H1 (cell line): ENCODE results near the gene SARNP. TPM values are rescaled to one million over a fixed set of nuclear protein-coding genes. Genes with fewer than 3 reads are reported as not detected.

Experiments
- CTCF ChIA-PET: fragments of 300-600 bp; sonication (Branson Sonifier 250); formaldehyde crosslinking; loops from one replicate; lab custom pipeline; 2021; ENCODE audit not compliant: partially characterized antibody; lab: Charles Lee
- POLR2A ChIA-PET: fragments of 300-600 bp; sonication (Branson Sonifier 250); formaldehyde crosslinking; loops from one replicate; lab custom pipeline; 2021; ENCODE audit warnings: inconsistent platforms; ENCODE audit not compliant: partially characterized antibody; lab: Charles Lee
- DNase-seq, 2 experiments: peaks; one replicate each; pipeline versions ENCODE4 v3.0.0 to v3.0.0-alpha.2; 2010 to 2022; ENCODE audit warnings: low spot score in 2 of 2, low read depth in 1 of 2, mixed read lengths in 1 of 2
- FAIRE-seq: peaks from 2 replicates; lab custom pipeline; 2011; peaks lifted over from hg19 to GRCh38; lab: Jason Lieb, UNC
- H2AFZ ChIP-seq: 2 replicates; pipeline ENCODE4 v1.8.1; 2012; ENCODE audit warnings: low read length, inconsistent platforms
- H2AK5ac ChIP-seq: 2 replicates; pipeline ENCODE4 v1.6.1; 2013; ENCODE audit warnings: low read depth, low read length
- H2BK120ac ChIP-seq: replicated peaks from 2 replicates; pipeline ENCODE3; 2013; ENCODE audit warnings: low read depth, low read length, inconsistent platforms
- H2BK12ac ChIP-seq: 2 replicates; pipeline ENCODE4 v1.6.1; 2013; ENCODE audit warnings: low read depth, low read length
- H2BK15ac ChIP-seq: 2 replicates; pipeline ENCODE4 v1.6.1; 2013; ENCODE audit warnings: low read length
- H2BK20ac ChIP-seq: 2 replicates; pipeline ENCODE4 v1.6.1; 2013; ENCODE audit warnings: low read length
- H2BK5ac ChIP-seq: 2 replicates; pipeline ENCODE4 v1.6.1; 2013; ENCODE audit warnings: low read depth, low read length
- H3K14ac ChIP-seq: 2 replicates; pipeline ENCODE4 v1.6.1; 2013; ENCODE audit warnings: inconsistent platforms; ENCODE audit not compliant: insufficient read length
- H3K18ac ChIP-seq: 2 replicates; pipeline ENCODE4 v1.6.1; 2013; ENCODE audit warnings: low read length; ENCODE audit errors: extremely low read depth
- H3K23ac ChIP-seq: 2 replicates; pipeline ENCODE4 v1.6.1; 2013; ENCODE audit warnings: inconsistent platforms; ENCODE audit not compliant: insufficient read length
- H3K23me2 ChIP-seq: 2 replicates; pipeline ENCODE4 v1.6.1; 2013; ENCODE audit warnings: low read depth, low read length
- H3K27ac ChIP-seq: 2 replicates; pipeline ENCODE4 v1.6.1; 2011; ENCODE audit warnings: low read depth, low read length, inconsistent platforms
- H3K27me3 ChIP-seq, 4 experiments: replicated peaks in 1 of 4; 1 replicate in 1 of 4; 2 replicates in 3 of 4; pipeline versions ENCODE4 v1.6.1 to v1.8.1; 2011 to 2013; ENCODE audit warnings: low read length in 3 of 4, mild to moderate bottlenecking in 3 of 4, inconsistent platforms in 2 of 4, mixed read lengths in 2 of 4, moderate library complexity in 1 of 4; ENCODE audit not compliant: control insufficient read depth in 3 of 4, insufficient read depth in 3 of 4; ENCODE audit errors: extremely low read depth in 1 of 4
- H3K36me3 ChIP-seq, 4 experiments: 2 replicates each; pipeline versions ENCODE4 v1.6.1 to v1.8.1; 2011 to 2013; ENCODE audit warnings: mild to moderate bottlenecking in 4 of 4, low read length in 3 of 4, moderate library complexity in 2 of 4, control low read depth in 1 of 4, inconsistent platforms in 1 of 4; ENCODE audit not compliant: insufficient read depth in 4 of 4, control insufficient read depth in 2 of 4
- H3K4ac ChIP-seq: replicated peaks from 2 replicates; pipeline ENCODE3; 2013; ENCODE audit warnings: low read length, low read depth, mixed read lengths, inconsistent platforms; ENCODE audit not compliant: insufficient read length
- H3K4me1 ChIP-seq, 4 experiments: replicated peaks in 1 of 4; 1 replicate in 1 of 4; 2 replicates in 3 of 4; pipeline versions ENCODE4 v1.6.1 to v1.8.1; 2011 to 2013; ENCODE audit warnings: low read length in 3 of 4, inconsistent platforms in 2 of 4, mixed read lengths in 1 of 4; ENCODE audit not compliant: insufficient read depth in 4 of 4, control insufficient read depth in 3 of 4
- H3K4me2 ChIP-seq, 2 experiments: 2 replicates each; pipeline versions ENCODE4 v1.6.1 to v1.8.1; 2011 to 2013; ENCODE audit warnings: low read depth in 2 of 2, low read length in 2 of 2, control low read depth in 1 of 2, inconsistent platforms in 1 of 2, mild to moderate bottlenecking in 1 of 2; ENCODE audit not compliant: insufficient read depth in 1 of 2
- H3K4me3 ChIP-seq, 4 experiments: fragments of 200-600, 300-600 bp in 1 of 4; sonication (generic), shearing (Covaris generic), sonication (Bioruptor Twin) in 1 of 4; 2 replicates each; pipeline versions ENCODE4 v1.5.1 to v1.8.1; 2011 to 2016; ENCODE audit warnings: low read length in 4 of 4, low read depth in 3 of 4, control low read depth in 2 of 4, inconsistent platforms in 2 of 4, mild to moderate bottlenecking in 2 of 4, mixed read lengths in 1 of 4, moderate library complexity in 1 of 4; ENCODE audit not compliant: insufficient read depth in 2 of 4; ENCODE audit errors: extremely low read depth in 1 of 4
- H3K56ac ChIP-seq: replicated peaks from 2 replicates; pipeline ENCODE3; 2013; ENCODE audit warnings: low read depth, mild to moderate bottlenecking, mixed read lengths, low read length, inconsistent platforms; ENCODE audit not compliant: insufficient read length
- H3K79me1 ChIP-seq: 2 replicates; pipeline ENCODE4 v1.6.1; 2013; ENCODE audit warnings: low read depth, low read length, control low read depth
- H3K79me2 ChIP-seq, 2 experiments: 2 replicates each; pipeline versions ENCODE4 v1.6.1 to v1.8.1; 2012 to 2013; ENCODE audit warnings: low read length in 2 of 2, mild to moderate bottlenecking in 2 of 2, inconsistent platforms in 1 of 2; ENCODE audit not compliant: insufficient read depth in 2 of 2, control insufficient read depth in 1 of 2
- H3K9ac ChIP-seq, 4 experiments: replicated peaks in 1 of 4; 1 replicate in 1 of 4; 2 replicates in 3 of 4; pipeline versions ENCODE4 v1.6.1 to v1.8.1; 2011 to 2013; ENCODE audit warnings: low read depth in 3 of 4, low read length in 3 of 4, control low read depth in 2 of 4, mild to moderate bottlenecking in 2 of 4, moderate library complexity in 2 of 4, inconsistent platforms in 1 of 4; ENCODE audit errors: extremely low read depth in 1 of 4
- H3K9me3 ChIP-seq, 2 experiments: 2 replicates each; pipeline versions ENCODE4 v1.6.1 to v1.8.1; 2012 to 2013; ENCODE audit warnings: mild to moderate bottlenecking in 2 of 2, moderate library complexity in 2 of 2, control low read depth in 1 of 2, inconsistent platforms in 1 of 2, low read depth in 1 of 2, low read length in 1 of 2, mixed read lengths in 1 of 2; ENCODE audit not compliant: insufficient read depth in 2 of 2
- H4K20me1 ChIP-seq, 2 experiments: replicated peaks in 1 of 2; 2 replicates each; pipeline versions ENCODE3 to v1.8.1; 2011 to 2013; ENCODE audit warnings: inconsistent platforms in 2 of 2, low read length in 2 of 2, mild to moderate bottlenecking in 1 of 2; ENCODE audit not compliant: insufficient read depth in 2 of 2, control insufficient read depth in 1 of 2
- H4K5ac ChIP-seq: 2 replicates; pipeline ENCODE4 v1.6.1; 2013; ENCODE audit warnings: low read length, low read depth, mixed read lengths, inconsistent platforms; ENCODE audit not compliant: insufficient read length
- H4K8ac ChIP-seq: 2 replicates; pipeline ENCODE4 v1.8.0; 2013; ENCODE audit warnings: mild to moderate bottlenecking, moderate library complexity, low read length, inconsistent platforms; ENCODE audit not compliant: insufficient read depth; ENCODE audit errors: extremely low read depth
- H4K91ac ChIP-seq: replicated peaks from 2 replicates; pipeline ENCODE3; 2013; ENCODE audit warnings: low read length, mixed read lengths, inconsistent platforms; ENCODE audit not compliant: insufficient read length
- KDM5A ChIP-seq: fragments of 200-600 bp; IDR thresholded peaks from 2 replicates; pipeline ENCODE4 v1.7.1; 2012; ENCODE audit warnings: mild to moderate bottlenecking, low read length, inconsistent platforms, mixed read lengths
- PHF8 ChIP-seq: fragments of 200-600 bp; sonication (generic); conservative IDR thresholded peaks from 2 replicates; pipeline ENCODE4 v1.7.1; 2012; ENCODE audit warnings: low read depth, mild to moderate bottlenecking, inconsistent platforms, low read length, moderate library complexity
- WGBS, 2 experiments: shearing (Covaris generic) in 1 of 2; methylation state at CpG; one replicate each; pipeline versions ENCODE4 v1.1.6 to v1.1.7; 2013 to 2015; ENCODE audit warnings: low lambda C conversion rate in 2 of 2, mixed read lengths in 2 of 2, inconsistent platforms in 1 of 2, low coverage in 1 of 2, missing lambda C conversion rate in 1 of 2; ENCODE audit not compliant: insufficient replicate concordance in 2 of 2, insufficient coverage in 1 of 2, insufficient read length in 1 of 2; ENCODE audit errors: extremely low coverage in 1 of 2, missing lambda C conversion rate in 1 of 2; 5-methylcytosine and 5-hydroxymethylcytosine counted together
- polyA plus RNA-seq, 7 experiments: library from polyadenylated mRNA; depleted of rRNA in 3 of 7; stranded (reverse) in 5 of 7; unstranded in 2 of 7; fragments of >200 nt in 5 of 7; fragments of 200-250 nt in 2 of 7; gene quantifications; 1 replicate in 5 of 7; 2 replicates in 1 of 7; 4 replicates in 1 of 7; pipeline versions ENCODE4 v1.2.1 to v1.2.3, GENCODE V29; 2011 to 2013; ENCODE audit warnings: missing spikeins in 2 of 7, mixed read lengths in 2 of 7
- total RNA-seq: library from RNA; stranded (reverse); fragmentation: NEBNext Ultra II Directional; extraction: Animal tissue kit (Norgen Biotek cat#: 25700); gene quantifications from 2 replicates; pipeline ENCODE4 v1.2.1, GENCODE V29; 2021

Gene SARNP
- total and polyA plus RNA-seq, 2 of the 8 experiments (the other 6 are each of a cell fraction or from before 2014, with no cell fraction given), result 114 to 226 TPM

- Histone ChIP-seq H2AK5ac (no peak overlapping the region), H3K27ac (no peak overlapping the region)
- TF ChIP-seq KDM5A (no peak), PHF8 (peak; percentile 5)
Measured at GRCh38 chr12:55818140-55818728, 710 bp upstream of the SARNP start.

More at GRCh38 chr12:55818140-55818728, 710 bp upstream of the SARNP start:
- H3K36me3 ChIP-seq, result peaks cover 8 to 50% (median 30%) of the 10 kb centered on the region in 4 experiments
- H4K5ac ChIP-seq, result peak overlapping the region; percentile 15
- H2BK5ac ChIP-seq, result no peak overlapping the region; the same call in 1 of the 2 replicates
- no peaks in the 10 kb centered on the region for H3K27me3 ChIP-seq
- FAIRE-seq, result no peak
- peaks cover 4% of the 10 kb centered on the region; the same call in 1 of the 2 replicates for H3K79me1 ChIP-seq
- peaks cover 3 to 8% (median 5%) of the 10 kb centered on the region in 4 experiments for H3K4me1 ChIP-seq
- POLR2A ChIA-PET, result interaction anchor here (0.7 to 12.7 kb wide), 21 partner anchors 8 to 202 kb away, joined by 3 to 133 read pairs (median 8); partner anchors contain the start of genes BLOC1S1, CD63, DNAJC14 and IKZF4
- H3K23me2 ChIP-seq, result peaks cover 2% of the 10 kb centered on the region; the same call in 1 of the 2 replicates
- H3K14ac ChIP-seq, result no peak overlapping the region
- no peak overlapping the region for H4K91ac ChIP-seq
- peaks cover 7 to 13% of the 10 kb centered on the region in 2 experiments for H4K20me1 ChIP-seq
- DNase-seq, result no peak
- H2BK20ac ChIP-seq, result no peak overlapping the region
- H3K18ac ChIP-seq, result no peak overlapping the region
- no peak overlapping the region for H2BK15ac ChIP-seq
- H3K79me2 ChIP-seq, result peaks cover 25 to 58% of the 10 kb centered on the region in 2 experiments
- no peak overlapping the region for H2AFZ ChIP-seq
- WGBS, 2 experiments, result 8% methylated on average over 11 of the region's 17 CpGs; no CpG with 5 or more reads in 1 of the 2 experiments
- no peak overlapping the region for H3K56ac ChIP-seq
- no peak overlapping the region for H3K4ac ChIP-seq
- CTCF ChIA-PET, result interaction anchor here (0.6 to 18.0 kb wide), 17 partner anchors 9 to 1786 kb away, joined by 3 to 224 read pairs (median 4); partner anchors contain the start of genes CD63, DGKA, DNAJC14 and GDF11
- H3K4me2 ChIP-seq, result peak overlapping the region; percentile 74 to 96
- H3K4me3 ChIP-seq, result peak overlapping the region; percentile 87 to 100 (median 96)
- peak overlapping the region; percentile 63 to 92 (median 74) for H3K9ac ChIP-seq
- H3K9me3 ChIP-seq, result no peaks in the 10 kb centered on the region; a peak in 1 of 4 replicates
- H2BK12ac ChIP-seq, result no peak overlapping the region
- no peak overlapping the region for H2BK120ac ChIP-seq
- H3K23ac ChIP-seq, result no peak overlapping the region
- peak overlapping the region; percentile 64; the same call in 1 of the 2 replicates for H4K8ac ChIP-seq
